Epithelial cell of esophagus (primary cell): Measurements from ENCODE around the gene MEGF9.

Experiments used
- DNase-seq: peaks from one replicate; pipeline ENCODE4 v3.0.0; 2010; ENCODE audit warnings: low read depth
- H3K4me3 ChIP-seq: 2 replicates; pipeline ENCODE4 v1.5.1; 2011; ENCODE audit warnings: mild to moderate bottlenecking, low read length, control low read depth
- CTCF ChIP-seq: IDR thresholded peaks from 2 replicates; pipeline ENCODE4 v1.5.1; 2011; ENCODE audit warnings: low read depth, mild to moderate bottlenecking, low read length, control low read depth, inconsistent platforms; ENCODE audit not compliant: insufficient read depth; ENCODE audit errors: missing control alignments

Gene MEGF9

GRCh38 chr9:120693700-120694008 is 20.6 kb downstream of the MEGF9 start:
- no peak overlapping the region for H3K4me3 ChIP-seq
- no peak for DNase-seq
- TF ChIP-seq CTCF, result no peak

GRCh38 chr9:120692901-120693699 is 21.2 kb downstream of the MEGF9 start:
- no peak for DNase-seq
- H3K4me3 ChIP-seq, result no peak overlapping the region
- no peak for TF ChIP-seq CTCF

- no peak for DNase-seq
- no peak for TF ChIP-seq CTCF
- no peak overlapping the region for H3K4me3 ChIP-seq
Observed at GRCh38 chr9:120690372-120690771, 23.9 kb downstream of the MEGF9 start.

GRCh38 chr9:120689860-120690259 is 24.4 kb downstream of the MEGF9 start:
- no peak for TF ChIP-seq CTCF
- H3K4me3 ChIP-seq, result no peak overlapping the region
- no peak for DNase-seq

GRCh38 chr9:120688758-120689157 is 25.5 kb downstream of the MEGF9 start:
- DNase-seq, result no peak
- no peak overlapping the region for H3K4me3 ChIP-seq
- TF ChIP-seq CTCF, result no peak

- no peak for DNase-seq
- no peak overlapping the region for H3K4me3 ChIP-seq
- TF ChIP-seq CTCF, result no peak
Observed at GRCh38 chr9:120683150-120683549, 31.1 kb downstream of the MEGF9 start.

- TF ChIP-seq CTCF, result no peak
- H3K4me3 ChIP-seq, result no peak overlapping the region
- DNase-seq, result no peak
Observed at GRCh38 chr9:120681121-120681520, 33.1 kb downstream of the MEGF9 start.
